GM23248 (cell line): ENCODE data around the gene MNT. TPM values are rescaled to one million over a fixed set of nuclear protein-coding genes. Genes with fewer than 3 reads are reported as not detected.

Source experiments
- DNase-seq: peaks from one replicate; pipeline ENCODE4 v3.0.0-alpha.2; 2015
- H2AFZ ChIP-seq: fragments of 200-600 bp; sonication (generic); 2 replicates; pipeline ENCODE4 v1.6.1; 2016; ENCODE audit warnings: antibody characterized with exemption
- H3F3A ChIP-seq: fragments of 200-600 bp; sonication (generic); 2 replicates; pipeline ENCODE4 v1.6.1; 2016; ENCODE audit warnings: mild to moderate bottlenecking, antibody characterized with exemption, mixed run types; ENCODE audit not compliant: insufficient read depth
- H3K27ac ChIP-seq: fragments of 200-600 bp; sonication (generic); 2 replicates; pipeline ENCODE4 v1.5.1; 2016; ENCODE audit warnings: mild to moderate bottlenecking
- H3K27me3 ChIP-seq: fragments of 200-600 bp; sonication (generic); replicated peaks from 2 replicates; pipeline ENCODE4 v1.6.1; 2016; ENCODE audit warnings: mild to moderate bottlenecking; ENCODE audit not compliant: insufficient read depth
- H3K36me3 ChIP-seq: fragments of 200-600 bp; sonication (generic); 2 replicates; pipeline ENCODE4 v1.6.1; 2016; ENCODE audit warnings: low read depth, mild to moderate bottlenecking
- H3K4me1 ChIP-seq: fragments of 200-600 bp; sonication (generic); 2 replicates; pipeline ENCODE4 v1.6.1; 2016; ENCODE audit warnings: mild to moderate bottlenecking; ENCODE audit not compliant: insufficient read depth
- H3K4me2 ChIP-seq: fragments of 200-600 bp; sonication (generic); one replicate; pipeline ENCODE4 v1.6.1; 2016; ENCODE audit warnings: mild to moderate bottlenecking; ENCODE audit not compliant: unreplicated experiment
- H3K4me3 ChIP-seq: fragments of 200-600 bp; sonication (generic); 2 replicates; pipeline ENCODE4 v1.5.1; 2016; ENCODE audit warnings: mild to moderate bottlenecking
- H3K79me2 ChIP-seq: fragments of 200-600 bp; sonication (generic); 2 replicates; pipeline ENCODE4 v1.6.1; 2016; ENCODE audit warnings: mild to moderate bottlenecking; ENCODE audit not compliant: insufficient read depth
- H3K9ac ChIP-seq: fragments of 200-600 bp; sonication (generic); 2 replicates; pipeline ENCODE4 v1.6.1; 2016; ENCODE audit warnings: mild to moderate bottlenecking
- H3K9me2 ChIP-seq: fragments of 200-600 bp; sonication (generic); 2 replicates; pipeline ENCODE4 v1.6.1; 2016; ENCODE audit warnings: mixed run types, mild to moderate bottlenecking, moderate library complexity; ENCODE audit not compliant: insufficient read depth
- H3K9me3 ChIP-seq: fragments of 200-600 bp; sonication (generic); one replicate; pipeline ENCODE4 v1.6.1; 2017; ENCODE audit warnings: low read depth
- H4K20me1 ChIP-seq: fragments of 200-600 bp; sonication (generic); 2 replicates; pipeline ENCODE4 v1.6.0; 2016; ENCODE audit not compliant: insufficient read depth
- EZH2 ChIP-seq: fragments of 200-600 bp; sonication (generic); IDR thresholded peaks from 2 replicates; pipeline ENCODE4 v1.6.1; 2018; ENCODE audit warnings: antibody characterized with exemption, mild to moderate bottlenecking; ENCODE audit not compliant: insufficient read depth, poor library complexity, severe bottlenecking
- EZH2phosphoT487 ChIP-seq: fragments of 200-600 bp; sonication (generic); IDR thresholded peaks from 2 replicates; pipeline ENCODE4 v1.6.1; 2018; ENCODE audit warnings: antibody characterized with exemption, moderate library complexity, mild to moderate bottlenecking, low read depth; ENCODE audit not compliant: insufficient read depth
- WGBS, 2 experiments: methylation state at CpG; one replicate each; pipeline ENCODE4 v1.1.6; 2015 to 2017; ENCODE audit warnings: low lambda C conversion rate in 2 of 2, low coverage in 1 of 2; ENCODE audit errors: missing lambda C conversion rate in 2 of 2; 5-methylcytosine and 5-hydroxymethylcytosine counted together
- in situ Hi-C: fragments of 300-500 bp; cut with MboI; formaldehyde crosslinking; loops from 2 replicates; pipeline ENCODE4 v1.15.0; 2020
- polyA plus RNA-seq: library from polyadenylated mRNA; unstranded; fragments of >200 nt; fragmentation: Nextera tagmentation; extraction: Ambion mirVana; gene quantifications from 2 replicates; pipeline ENCODE4 v1.2.1, GENCODE V29; 2016
- total RNA-seq: library from RNA; depleted of rRNA; stranded (reverse); fragments of >200 nt; shearing (Covaris generic); gene quantifications from 2 replicates; pipeline ENCODE4 v1.2.3, GENCODE V29; 2014

MNT gene
- total and polyA plus RNA-seq, 2 experiments from 2014 or later = 6.2 TPM

DNA sequence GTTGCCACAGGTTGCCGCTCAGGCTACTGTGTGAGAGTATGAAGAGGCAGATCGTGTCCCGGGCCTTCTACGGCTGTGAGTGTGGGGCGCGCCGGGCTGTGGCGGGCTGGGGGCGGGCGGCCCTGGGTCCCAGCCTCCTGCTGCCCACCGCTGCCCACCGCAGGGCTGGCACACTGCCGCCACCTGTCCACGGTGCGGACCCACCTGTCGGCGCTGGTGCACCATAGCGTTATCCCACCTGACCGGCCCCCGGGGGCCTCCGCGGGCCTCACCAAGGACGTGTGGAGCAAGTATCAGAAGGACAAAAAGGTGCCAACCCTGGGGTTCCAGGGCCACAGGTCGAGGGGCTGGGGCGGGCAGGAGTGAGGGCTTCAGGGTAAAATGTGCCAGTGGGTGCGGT lies 28.7 kb downstream of the MNT start:
- H3K79me2 ChIP-seq = no peaks in the 10 kb centered on the region
- 97 to 100% methylated on average over 21 to 26 of the region's 26 CpGs for WGBS, 2 experiments
- H3K27ac ChIP-seq = no peak overlapping the region
- H3K4me3 ChIP-seq = no peak overlapping the region
- no peaks in the 10 kb centered on the region for H4K20me1 ChIP-seq
- no peaks in the 10 kb centered on the region for H3K9me3 ChIP-seq
- H3K36me3 ChIP-seq = no peaks in the 10 kb centered on the region
- DNase-seq = no peak
- no peaks in the 10 kb centered on the region for H3K9me2 ChIP-seq
- H3F3A ChIP-seq = no peaks in the 10 kb centered on the region; the same call in 1 of the 2 replicates
- H3K4me2 ChIP-seq = no peak overlapping the region
- TF ChIP-seq EZH2 (no peak), EZH2phosphoT487 (no peak)
- in situ Hi-C loops = no loop called here
- H3K4me1 ChIP-seq = no peaks in the 10 kb centered on the region
- no peaks in the 10 kb centered on the region for H3K27me3 ChIP-seq
- no peak overlapping the region for H3K9ac ChIP-seq
- no peak overlapping the region for H2AFZ ChIP-seq

DNA sequence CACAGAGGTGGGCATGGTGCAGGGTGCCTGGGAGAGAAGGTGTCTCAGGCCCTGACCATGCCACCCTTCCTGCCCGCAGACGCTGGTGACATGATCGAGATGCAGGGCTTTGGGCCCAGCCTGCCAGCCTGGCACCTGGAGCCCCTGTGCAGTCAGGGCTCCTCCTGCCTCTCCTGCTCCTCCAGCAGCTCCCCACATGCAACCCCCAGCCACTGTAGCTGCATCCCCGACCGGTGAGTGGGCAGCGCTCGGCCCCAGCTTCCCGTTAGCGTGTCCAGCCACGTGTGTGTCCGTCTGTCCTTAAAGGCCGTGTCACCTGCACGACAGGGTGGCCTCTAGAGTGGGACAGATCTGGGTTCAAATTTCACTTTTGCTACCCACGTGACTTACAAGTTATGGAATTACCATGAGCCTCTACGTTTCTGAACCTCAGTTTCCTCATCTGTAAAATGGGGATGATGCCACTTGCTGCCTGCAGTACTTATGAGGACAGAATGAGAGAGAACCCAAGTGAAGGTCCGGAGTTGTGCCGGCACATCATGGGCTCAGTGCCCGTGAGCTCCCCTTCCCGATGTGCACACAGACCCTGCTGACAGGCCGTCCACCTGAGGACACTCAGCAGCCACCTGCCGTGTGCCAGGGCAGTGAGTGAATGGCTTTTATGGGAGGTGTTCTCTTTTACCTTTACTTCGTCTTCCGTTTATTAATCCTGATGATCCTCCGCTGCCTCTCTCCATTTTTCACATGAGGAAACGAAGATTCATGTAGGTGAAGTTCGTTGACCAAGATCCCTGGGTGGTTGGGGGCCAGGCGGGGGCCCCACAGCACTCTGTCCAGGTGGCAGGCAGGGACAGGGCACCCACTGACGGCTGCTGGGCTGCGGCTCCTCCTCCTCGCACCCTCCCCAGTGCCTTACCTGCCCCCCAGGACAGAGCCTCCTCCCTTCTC lies 29.4 kb downstream of the MNT start:
- in situ Hi-C loops = no loop called here

GRCh38 chr17:2370211-2370589 lies 30.7 kb downstream of the MNT start:
- no peaks in the 10 kb centered on the region for H3K9me2 ChIP-seq
- no peaks in the 10 kb centered on the region for H3K36me3 ChIP-seq
- in situ Hi-C loops = no loop called here
- no peak overlapping the region for H3K4me3 ChIP-seq
- no peaks in the 10 kb centered on the region for H3K79me2 ChIP-seq
- H3F3A ChIP-seq = no peaks in the 10 kb centered on the region; the same call in 1 of the 2 replicates
- no peak for DNase-seq
- no peaks in the 10 kb centered on the region for H4K20me1 ChIP-seq
- H3K9me3 ChIP-seq = no peaks in the 10 kb centered on the region
- no peak overlapping the region for H2AFZ ChIP-seq
- no peak overlapping the region for H3K27ac ChIP-seq
- WGBS, 2 experiments = 66 to 67% methylated on average over 10 to 11 of the region's 11 CpGs
- no peak overlapping the region for H3K4me2 ChIP-seq
- TF ChIP-seq EZH2phosphoT487 (no peak), EZH2 (no peak)
- no peak overlapping the region for H3K9ac ChIP-seq
- H3K27me3 ChIP-seq = no peaks in the 10 kb centered on the region
- no peaks in the 10 kb centered on the region for H3K4me1 ChIP-seq

More for the DNA sequence above, 29.4 kb downstream of the MNT start:
- Histone ChIP-seq H3K9ac (no peak overlapping the region), H3K9me3 (no peaks in the 10 kb centered on the region), H3K79me2 (no peaks in the 10 kb centered on the region), H3F3A (no peaks in the 10 kb centered on the region; the same call in 1 of the 2 replicates), H3K36me3 (no peaks in the 10 kb centered on the region), H3K27ac (no peak overlapping the region), H3K4me2 (no peak overlapping the region), H2AFZ (no peak overlapping the region), H3K4me1 (no peaks in the 10 kb centered on the region), H4K20me1 (no peaks in the 10 kb centered on the region), H3K9me2 (no peaks in the 10 kb centered on the region), H3K4me3 (no peak overlapping the region), H3K27me3 (no peaks in the 10 kb centered on the region)
- no peak for DNase-seq
- WGBS, 2 experiments = 93 to 94% methylated on average over 30 of the region's 30 CpGs
- TF ChIP-seq EZH2 (no peak), EZH2phosphoT487 (no peak)

DNA sequence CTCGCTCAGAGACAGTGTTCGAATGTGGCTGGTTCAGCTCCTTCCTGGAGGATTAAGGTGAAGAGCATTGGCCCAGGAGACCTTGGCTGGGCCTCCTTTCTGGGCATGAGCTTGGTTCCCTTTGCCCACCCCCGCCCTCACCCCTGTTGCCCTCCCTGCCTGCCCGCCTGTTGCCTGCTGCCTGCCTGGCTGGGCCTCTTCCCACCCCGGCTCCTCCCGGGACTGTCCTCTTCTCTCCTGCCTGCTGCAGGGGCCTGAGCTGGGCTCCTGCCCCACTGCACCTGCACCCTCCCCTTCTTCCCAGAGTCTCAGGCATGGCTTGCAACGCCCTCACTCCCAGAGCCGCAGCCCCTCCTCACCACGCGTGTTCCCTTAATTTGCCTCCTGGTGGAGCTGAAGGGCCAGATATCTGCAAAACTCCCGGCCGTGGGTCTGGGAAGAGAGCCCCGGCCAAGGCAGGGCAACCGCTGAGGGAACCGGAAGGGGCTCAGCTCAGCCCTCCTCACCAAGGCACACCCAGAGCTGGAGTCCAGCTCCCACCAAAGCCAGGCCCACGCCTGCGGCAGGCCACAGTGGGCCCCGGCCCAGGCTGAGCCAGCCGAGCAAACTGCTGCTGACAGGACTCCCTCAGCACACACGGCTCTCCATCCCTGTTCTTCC lies 31.2 kb downstream of the MNT start:
- in situ Hi-C loops = no loop called here
- TF ChIP-seq EZH2 (no peak), EZH2phosphoT487 (no peak)
- Histone ChIP-seq H3K79me2 (no peaks in the 10 kb centered on the region), H3K4me3 (no peak overlapping the region), H3K9ac (no peak overlapping the region), H3K4me2 (no peak overlapping the region), H3K9me2 (no peaks in the 10 kb centered on the region), H2AFZ (no peak overlapping the region), H3K36me3 (no peaks in the 10 kb centered on the region), H3F3A (no peaks in the 10 kb centered on the region; the same call in 1 of the 2 replicates), H3K4me1 (no peaks in the 10 kb centered on the region), H3K9me3 (no peaks in the 10 kb centered on the region), H4K20me1 (no peaks in the 10 kb centered on the region), H3K27ac (no peak overlapping the region), H3K27me3 (no peaks in the 10 kb centered on the region)
- 52 to 56% methylated on average over 16 to 20 of the region's 20 CpGs for WGBS, 2 experiments
- no peak for DNase-seq
